ENCODE data around the gene URGCP.

The URGCP gene, protein sequence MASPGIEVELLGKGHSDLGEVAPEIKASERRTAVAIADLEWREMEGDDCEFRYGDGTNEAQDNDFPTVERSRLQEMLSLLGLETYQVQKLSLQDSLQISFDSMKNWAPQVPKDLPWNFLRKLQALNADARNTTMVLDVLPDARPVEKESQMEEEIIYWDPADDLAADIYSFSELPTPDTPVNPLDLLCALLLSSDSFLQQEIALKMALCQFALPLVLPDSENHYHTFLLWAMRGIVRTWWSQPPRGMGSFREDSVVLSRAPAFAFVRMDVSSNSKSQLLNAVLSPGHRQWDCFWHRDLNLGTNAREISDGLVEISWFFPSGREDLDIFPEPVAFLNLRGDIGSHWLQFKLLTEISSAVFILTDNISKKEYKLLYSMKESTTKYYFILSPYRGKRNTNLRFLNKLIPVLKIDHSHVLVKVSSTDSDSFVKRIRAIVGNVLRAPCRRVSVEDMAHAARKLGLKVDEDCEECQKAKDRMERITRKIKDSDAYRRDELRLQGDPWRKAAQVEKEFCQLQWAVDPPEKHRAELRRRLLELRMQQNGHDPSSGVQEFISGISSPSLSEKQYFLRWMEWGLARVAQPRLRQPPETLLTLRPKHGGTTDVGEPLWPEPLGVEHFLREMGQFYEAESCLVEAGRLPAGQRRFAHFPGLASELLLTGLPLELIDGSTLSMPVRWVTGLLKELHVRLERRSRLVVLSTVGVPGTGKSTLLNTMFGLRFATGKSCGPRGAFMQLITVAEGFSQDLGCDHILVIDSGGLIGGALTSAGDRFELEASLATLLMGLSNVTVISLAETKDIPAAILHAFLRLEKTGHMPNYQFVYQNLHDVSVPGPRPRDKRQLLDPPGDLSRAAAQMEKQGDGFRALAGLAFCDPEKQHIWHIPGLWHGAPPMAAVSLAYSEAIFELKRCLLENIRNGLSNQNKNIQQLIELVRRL

DNA sequence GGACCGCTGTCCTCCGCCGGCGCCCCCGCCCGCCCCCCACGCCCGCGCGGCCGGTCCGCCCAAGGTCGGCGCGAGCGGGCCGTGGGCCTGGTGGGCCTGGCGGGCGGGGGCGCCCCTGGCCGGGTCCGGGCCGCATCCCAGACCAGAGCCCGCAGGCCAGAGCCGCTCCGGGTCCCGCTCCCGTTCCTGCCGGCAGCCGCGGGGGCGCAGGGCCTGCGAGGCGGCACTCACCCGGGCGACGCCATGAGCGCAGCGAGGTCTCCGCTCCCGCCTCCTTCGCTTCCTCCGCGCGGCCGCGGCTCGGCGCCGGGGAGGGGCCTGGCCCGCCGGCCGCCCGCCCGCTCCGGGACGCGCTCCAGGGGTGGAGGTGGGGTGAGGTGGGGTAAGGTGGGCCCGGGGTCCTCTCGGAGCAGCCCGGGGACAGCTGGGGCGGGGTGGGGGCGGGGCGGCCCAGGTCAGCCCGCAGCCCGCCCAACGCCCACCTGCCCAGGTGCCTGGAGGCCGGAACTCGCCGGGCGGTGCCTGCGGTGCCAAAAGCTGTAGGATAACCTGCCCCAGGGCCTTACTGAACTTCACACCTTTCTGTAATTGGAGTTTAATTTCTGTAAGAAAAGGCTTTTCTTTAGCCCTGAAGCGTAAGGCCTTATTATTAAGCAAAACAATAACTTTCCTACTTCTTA, at the start of gene URGCP:
Gene URGCP, minus strand, starts transcription at position 266 of the 680 bp plus-strand sequence. Its CDS starts 21 bp downstream, at position 245.
- peak; percentile 93 for DNase-seq (ENCODE audit: low spot score)

GRCh38 chr7:43956027-43956426, 49.6 kb upstream of the URGCP start:
- no peak for DNase-seq (ENCODE audit: low spot score)

GRCh38 chr7:43954524-43955228, 48.3 kb upstream of the URGCP start:
- DNase-seq (ENCODE audit: low spot score), result peak; percentile 85

- no peak for DNase-seq (ENCODE audit: low spot score)
These were observed 46.7 kb upstream of the URGCP start for GRCh38 chr7:43953071-43953470.

DNA sequence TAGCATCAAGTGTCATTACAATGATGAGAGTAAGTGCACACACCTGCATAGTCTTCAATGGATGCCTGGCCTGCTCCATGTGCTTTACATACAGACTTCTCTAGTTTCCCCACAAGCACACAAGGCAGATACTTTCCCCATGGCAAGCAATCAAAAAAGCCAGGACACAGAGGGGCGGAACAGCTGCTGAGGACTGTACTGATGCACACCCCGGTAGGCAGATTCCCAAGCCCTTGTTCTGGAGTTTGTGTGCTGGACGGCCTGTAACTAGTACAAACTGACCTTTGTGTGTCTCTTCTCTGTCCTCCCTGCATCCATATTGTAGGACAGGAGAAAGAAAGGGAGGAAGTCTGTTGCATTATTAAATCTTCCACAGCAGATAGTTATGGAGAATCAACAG, 45.6 kb upstream of the URGCP start:
- no peak for DNase-seq (ENCODE audit: low spot score)

DNA sequence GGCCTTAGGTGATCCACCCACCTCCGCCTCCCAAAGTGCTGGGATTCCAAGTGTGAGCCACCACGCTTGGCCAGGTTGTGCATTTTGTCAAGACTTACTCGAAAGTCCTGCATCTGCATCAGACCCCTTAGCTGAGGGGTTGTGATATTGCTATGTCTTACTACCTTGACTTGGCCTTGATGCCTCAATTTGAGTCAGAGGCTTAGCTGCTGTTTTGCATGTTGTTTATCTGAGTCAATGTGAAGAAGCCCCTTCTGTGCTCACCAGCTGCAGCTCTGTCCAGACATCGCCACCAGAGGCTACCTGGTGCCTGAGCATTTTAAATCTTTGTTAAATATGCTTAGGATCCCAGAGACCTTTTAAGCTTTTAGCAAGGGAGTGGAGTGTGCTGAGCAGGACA, 37.9 kb upstream of the URGCP start:
- DNase-seq (ENCODE audit: low spot score), result no peak

- no peak for DNase-seq (ENCODE audit: low spot score)
These were observed 37.2 kb upstream of the URGCP start for GRCh38 chr7:43943417-43944187.

GRCh38 chr7:43942997-43943396, 36.6 kb upstream of the URGCP start:
- no peak for DNase-seq (ENCODE audit: low spot score)

GRCh38 chr7:43942250-43942649, 35.9 kb upstream of the URGCP start:
- DNase-seq (ENCODE audit: low spot score), result no peak

DNA sequence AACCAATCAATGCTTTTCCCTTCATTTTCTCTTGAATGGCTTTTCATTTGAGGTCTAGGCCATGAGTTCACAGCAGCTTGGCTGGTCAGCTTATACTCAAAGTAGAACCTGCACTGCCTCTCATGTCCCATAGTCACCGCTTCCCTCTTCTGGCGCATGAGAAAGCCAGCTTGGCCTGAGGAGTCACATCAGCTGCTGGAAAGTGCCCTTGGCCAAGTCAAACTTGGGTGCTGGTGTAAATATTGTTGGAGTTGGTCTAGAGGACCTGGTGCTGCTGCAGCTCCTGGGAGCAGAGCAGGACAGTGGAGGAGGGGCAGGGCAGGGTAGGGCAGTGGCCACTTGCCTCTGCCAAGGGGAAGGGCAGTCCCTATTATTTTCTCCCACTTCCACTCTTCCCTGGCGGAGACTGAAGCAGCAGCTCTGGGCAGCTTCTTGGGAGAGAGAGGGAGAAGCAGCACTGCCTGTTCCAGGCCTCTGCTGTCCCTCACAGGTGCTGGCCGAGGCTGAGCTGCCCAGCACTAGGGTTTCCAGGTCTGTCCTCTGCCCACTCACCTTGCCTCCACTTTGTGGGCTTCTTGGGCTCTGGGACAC, 32.6 kb upstream of the URGCP start:
- no peak for DNase-seq (ENCODE audit: low spot score)

DNA sequence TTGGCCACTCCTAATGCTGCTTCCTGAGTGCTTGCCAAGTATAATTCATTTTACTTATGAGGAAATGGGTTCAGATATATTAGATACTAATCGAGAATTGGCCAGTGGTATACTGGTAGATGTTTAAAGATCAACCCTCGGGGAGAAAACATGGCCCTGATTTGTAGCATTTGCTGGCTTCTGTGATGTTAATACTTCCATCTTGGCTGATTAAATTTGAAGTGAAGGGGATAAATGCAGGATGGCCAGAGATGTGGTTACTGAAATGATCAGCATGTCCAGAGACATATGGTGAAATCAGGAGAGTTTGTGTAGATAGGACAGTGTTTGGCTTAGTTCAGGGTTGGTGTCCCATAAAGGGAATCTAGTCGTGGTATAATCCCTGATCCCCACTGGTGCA, 31.0 kb upstream of the URGCP start:
- no peak for DNase-seq (ENCODE audit: low spot score)

DNA sequence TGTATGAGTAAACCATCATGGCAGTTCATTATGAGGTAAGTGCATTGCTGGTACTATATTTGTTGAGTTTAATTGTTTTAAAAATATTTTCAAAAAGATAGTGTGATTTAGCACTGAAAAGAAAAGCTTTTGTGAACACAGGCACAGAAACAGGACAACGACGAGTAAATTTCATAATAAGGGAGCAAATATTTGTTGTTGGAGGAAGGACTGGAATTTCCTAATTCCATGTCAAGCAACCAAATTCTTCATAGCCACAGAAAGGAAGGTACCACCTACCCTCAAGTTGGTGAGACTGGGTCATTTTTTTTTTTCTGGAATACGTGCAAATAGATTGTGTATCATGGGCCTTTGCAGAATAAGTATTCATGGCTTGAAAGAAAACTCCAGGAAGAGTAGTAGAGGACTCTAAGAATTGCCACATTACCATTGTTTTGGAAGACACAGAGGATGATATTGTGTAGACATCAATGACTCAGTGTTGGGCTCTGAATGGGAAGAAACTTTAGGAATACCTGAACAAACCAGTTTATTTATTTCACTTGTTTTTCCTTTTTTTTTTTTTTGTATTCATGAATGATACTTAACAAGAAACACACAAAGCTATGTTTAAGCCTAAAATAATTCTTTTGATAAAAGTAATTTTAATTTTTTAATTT, 27.6 kb upstream of the URGCP start:
- no peak for DNase-seq (ENCODE audit: low spot score)

DNA sequence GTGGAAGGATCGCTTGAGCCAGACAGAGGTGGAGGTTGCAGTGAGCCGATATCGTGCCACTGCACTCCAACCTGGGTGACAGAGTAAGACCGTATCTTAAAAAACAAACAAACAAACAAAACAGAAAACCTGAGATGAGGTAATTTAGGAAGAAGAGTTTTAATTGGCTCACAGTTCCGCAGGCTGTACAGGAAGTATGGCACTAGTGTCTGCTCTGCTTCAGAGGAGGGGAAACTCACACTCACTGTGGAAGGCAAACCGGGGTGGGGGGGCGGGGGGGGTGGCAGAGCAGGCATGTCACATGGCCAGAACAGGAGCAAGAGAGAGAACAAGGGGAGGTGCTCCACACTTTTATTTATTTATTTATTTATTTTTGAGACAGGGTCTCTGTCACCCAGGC, 24.9 kb upstream of the URGCP start:
- no peak for DNase-seq (ENCODE audit: low spot score)

DNA sequence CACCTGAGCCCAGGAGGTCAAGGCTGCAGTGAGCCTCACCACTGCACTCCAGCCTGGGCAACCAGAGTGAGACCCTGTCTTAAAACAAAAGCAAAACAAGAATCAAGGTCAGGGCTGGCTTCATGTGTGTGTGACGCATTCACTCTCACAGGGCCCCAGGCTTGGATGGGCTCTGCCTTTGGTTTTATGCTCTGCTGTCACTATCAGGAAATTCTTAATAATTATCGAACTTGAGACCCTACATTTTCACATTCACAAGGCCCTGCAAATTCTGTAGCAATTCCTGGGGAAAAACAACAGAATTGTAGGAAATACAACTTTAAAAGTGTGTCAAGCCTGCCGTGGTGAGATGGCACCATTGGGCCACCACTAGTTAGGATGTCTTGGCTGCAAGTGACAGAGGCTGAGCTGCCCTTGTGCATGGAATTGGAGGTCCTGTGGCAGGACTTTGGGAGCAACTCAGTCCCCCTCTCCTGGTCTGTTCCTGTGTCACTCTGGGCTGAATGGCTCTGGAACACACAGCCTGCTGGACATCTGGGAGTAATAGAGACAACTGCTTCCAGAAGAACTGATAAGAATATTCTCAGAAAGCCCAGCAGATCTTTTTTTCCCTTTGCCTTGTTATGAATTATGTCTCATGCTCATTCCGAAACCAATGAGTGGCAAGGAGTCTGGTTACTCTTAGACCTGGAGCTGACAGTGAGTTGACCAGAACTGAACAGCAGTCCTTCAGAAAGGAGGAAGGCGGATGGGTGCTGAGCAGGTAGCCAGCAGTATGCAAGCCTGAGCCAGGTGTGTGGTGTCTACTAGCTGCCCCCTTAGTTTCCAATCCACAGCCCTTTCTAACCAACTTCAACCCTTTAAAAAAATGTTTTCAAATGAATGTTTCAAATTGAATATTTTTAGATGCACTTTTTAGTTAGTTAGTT, 23.4 kb upstream of the URGCP start:
- DNase-seq (ENCODE audit: low spot score), result no peak

DNA sequence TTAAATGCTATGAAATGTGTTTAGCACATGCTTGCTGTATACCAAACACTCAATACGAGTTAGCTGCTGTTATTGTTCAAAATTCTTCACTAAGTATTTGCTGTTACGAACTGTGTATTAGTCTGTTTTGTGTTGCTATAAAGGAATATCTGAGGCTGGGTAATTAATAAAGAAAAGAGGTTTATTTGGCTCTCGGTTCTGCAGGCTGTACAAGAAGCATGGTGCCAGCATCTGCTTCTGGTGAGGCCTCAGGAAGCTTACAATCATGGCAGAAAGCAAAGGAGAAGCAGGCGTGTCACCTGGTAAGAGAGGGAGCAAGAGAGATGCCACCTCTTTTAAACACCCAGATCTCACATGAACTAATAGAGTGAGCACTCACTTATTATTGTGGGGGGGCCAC, 21.4 kb upstream of the URGCP start:
- DNase-seq (ENCODE audit: low spot score), result no peak

DNA sequence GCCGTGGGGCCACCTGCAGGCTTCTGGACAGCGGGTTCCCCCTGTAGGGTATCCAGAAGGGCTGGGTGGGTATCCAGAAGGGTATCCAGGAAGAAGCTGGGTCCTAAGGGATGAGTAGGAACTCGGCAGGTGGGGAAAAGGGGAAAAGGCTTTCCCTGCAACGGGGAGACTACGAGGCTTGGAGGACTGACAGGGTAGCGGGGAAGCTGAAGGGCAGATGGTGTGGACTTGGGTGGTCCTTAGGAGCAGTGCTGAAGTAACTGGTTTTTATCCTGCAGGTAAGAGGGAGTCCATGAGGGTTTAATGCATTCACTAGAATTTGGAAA, 20.4 kb upstream of the URGCP start:
- no peak for DNase-seq (ENCODE audit: low spot score)

- peak; percentile 96 for DNase-seq (ENCODE audit: low spot score)
These were observed 19.8 kb upstream of the URGCP start, which contains the start of gene UBE2D4 for GRCh38 chr7:43925984-43926797. Gene UBE2D4, plus strand, starts transcription at chr7:43926436. Its CDS starts 97 bp downstream, at chr7:43926533.

- no peak for DNase-seq (ENCODE audit: low spot score)
These were observed 16.3 kb upstream of the URGCP start for GRCh38 chr7:43922726-43923125.
